Fibroblast of the aortic adventitia (primary cell): Measurements from ENCODE around the gene RNF157. TPM values are rescaled to one million over a fixed set of nuclear protein-coding genes. Genes with fewer than 3 reads are reported as not detected.

Experiments used
- DNase-seq: peaks from one replicate; pipeline ENCODE4 v3.0.0-alpha.2; 2010; ENCODE audit warnings: low read depth
- H3K4me3 ChIP-seq: 2 replicates; pipeline ENCODE4 v1.5.1; 2011; ENCODE audit warnings: low read depth, mild to moderate bottlenecking, control low read depth, low read length, moderate library complexity
- total RNA-seq: library from RNA; depleted of rRNA; stranded (reverse); fragments of >200 nt; gene quantifications from 2 replicates; pipeline ENCODE4 v1.2.3, GENCODE V29; 2012; ENCODE audit warnings: low replicate concordance
- TF ChIP-seq, protein P1 (sequence below): IDR thresholded peaks from 2 replicates; pipeline ENCODE4 v1.5.1; 2011; ENCODE audit warnings: mild to moderate bottlenecking, low read length, control low read depth, inconsistent platforms; ENCODE audit not compliant: insufficient read depth

The RNF157 gene
- total RNA-seq, 1 donor: 0.18 TPM

DNA sequence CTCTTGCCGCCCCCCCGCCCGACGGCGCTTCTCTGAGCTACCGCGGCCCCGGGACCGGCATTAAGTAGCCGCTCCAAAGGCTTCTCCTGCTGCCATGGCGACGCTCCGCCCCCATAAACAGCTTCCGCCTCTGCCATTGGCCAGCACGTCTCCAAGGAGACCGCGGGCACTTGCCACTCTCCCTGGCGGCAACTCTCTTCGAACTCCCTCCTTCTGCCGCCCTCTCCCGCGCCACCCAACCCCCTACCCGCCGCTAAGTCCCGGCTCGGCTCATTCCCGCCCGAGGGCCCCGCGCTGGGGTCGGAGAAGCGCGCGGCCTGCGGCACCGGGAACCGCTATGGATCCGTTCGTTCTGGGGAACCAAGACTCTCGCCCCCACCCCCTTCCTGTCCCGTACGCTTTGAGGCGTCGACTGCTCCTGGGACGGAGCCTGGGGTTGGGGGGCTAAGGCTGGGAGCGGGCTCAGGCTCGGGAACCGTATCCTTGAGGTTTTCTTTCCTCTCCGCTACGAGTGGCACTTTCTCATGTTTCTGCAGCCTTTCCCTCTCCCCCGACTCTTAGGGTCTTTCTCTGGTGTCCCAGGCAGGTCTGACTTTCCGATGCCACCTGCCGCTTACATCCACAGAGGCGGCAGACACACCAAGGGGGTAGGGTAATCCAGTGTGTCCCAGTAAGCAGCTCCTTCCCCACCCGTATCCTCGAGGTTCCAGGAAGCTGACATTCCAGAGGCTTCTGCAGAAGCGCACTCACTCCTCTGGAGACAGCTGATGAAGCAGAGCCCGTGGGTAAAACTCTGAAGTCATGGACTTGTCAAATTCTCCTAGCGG is 98.9 kb downstream of the RNF157 start, which contains the start of gene FOXJ1:
Gene FOXJ1 (minus strand): TSS at position 34 of the 827 bp plus-strand sequence. CDS start 850 bp downstream, outside the sequence.
- H3K4me3 ChIP-seq: peak within 1 kb of the TSS; percentile 52
- TF ChIP-seq, protein P1, sequence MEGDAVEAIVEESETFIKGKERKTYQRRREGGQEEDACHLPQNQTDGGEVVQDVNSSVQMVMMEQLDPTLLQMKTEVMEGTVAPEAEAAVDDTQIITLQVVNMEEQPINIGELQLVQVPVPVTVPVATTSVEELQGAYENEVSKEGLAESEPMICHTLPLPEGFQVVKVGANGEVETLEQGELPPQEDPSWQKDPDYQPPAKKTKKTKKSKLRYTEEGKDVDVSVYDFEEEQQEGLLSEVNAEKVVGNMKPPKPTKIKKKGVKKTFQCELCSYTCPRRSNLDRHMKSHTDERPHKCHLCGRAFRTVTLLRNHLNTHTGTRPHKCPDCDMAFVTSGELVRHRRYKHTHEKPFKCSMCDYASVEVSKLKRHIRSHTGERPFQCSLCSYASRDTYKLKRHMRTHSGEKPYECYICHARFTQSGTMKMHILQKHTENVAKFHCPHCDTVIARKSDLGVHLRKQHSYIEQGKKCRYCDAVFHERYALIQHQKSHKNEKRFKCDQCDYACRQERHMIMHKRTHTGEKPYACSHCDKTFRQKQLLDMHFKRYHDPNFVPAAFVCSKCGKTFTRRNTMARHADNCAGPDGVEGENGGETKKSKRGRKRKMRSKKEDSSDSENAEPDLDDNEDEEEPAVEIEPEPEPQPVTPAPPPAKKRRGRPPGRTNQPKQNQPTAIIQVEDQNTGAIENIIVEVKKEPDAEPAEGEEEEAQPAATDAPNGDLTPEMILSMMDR: no peak
- peak; percentile 64 for DNase-seq

DNA sequence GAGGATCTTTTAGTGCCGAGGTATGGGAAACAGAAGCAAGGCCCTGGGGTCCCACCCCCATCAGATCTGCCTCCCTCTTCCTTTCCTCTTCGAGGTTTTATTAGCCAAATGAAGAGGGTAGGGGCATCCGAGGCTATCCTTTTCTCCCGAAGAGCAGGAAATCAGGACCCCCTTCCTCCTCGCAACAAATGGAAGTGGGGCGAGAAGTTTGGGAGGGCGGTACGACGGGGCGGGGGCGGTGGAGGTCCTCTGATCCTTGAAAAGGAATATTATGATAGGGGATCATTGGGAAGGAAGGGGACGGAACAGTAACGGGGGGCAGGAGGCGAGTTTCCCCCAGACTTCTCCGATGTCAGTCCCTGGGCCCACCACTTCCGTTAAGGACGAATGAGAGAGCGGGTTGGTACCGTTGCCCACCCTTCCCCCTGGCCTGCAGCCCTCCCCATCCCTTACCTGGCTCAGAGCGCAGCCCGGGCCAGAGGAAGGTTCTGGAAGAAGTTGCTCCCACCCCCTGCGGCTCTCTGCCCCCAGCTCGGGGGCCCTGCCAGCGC is 99.6 kb downstream of the RNF157 start:
- TF ChIP-seq, protein P1: no peak
- no peak for DNase-seq
- H3K4me3 ChIP-seq: peak overlapping the region; percentile 28

DNA sequence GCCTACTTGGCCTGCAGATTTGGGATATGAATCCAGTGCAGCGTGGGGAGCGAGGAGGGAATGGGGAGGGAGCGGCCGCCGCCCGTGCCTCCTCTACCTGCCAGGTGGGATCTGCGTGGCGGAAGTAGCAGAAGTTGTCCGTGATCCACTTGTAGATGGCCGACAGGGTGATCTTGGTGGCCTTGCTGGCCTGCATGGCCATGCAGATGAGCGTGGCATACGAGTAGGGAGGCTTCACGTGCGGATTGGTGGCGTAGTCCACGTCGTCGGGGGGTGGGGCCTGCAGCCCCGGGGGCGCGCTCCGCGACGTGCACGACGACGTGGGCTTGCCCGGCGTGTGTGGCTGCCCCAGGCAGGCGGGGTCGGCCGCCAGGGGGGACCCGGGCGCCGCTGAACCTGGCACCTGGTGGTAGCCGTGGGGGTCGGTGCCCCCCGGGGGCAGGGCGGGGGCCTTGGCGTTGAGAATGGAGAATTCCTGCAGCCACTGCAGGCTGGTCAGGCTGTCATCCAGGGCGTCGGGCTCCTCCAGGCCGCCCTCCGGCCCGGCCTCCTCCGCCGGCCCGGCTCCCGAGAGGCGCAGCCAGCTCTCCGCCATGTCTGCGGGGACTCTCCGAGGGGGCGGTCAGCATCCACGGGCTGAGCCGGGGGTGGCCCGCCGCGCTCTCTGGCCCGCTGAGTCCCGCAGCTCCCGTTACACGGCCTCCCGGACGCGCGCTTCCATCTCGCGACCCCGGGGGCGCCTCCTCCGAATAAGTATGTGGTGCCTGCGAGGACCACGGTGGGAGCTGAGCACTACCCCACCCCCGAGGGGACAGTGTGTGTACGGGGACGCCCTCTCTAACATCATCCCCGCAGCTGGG is 100.3 kb downstream of the RNF157 start:
- TF ChIP-seq, protein P1: no peak
- DNase-seq: no peak
- H3K4me3 ChIP-seq: no peak overlapping the region

DNA sequence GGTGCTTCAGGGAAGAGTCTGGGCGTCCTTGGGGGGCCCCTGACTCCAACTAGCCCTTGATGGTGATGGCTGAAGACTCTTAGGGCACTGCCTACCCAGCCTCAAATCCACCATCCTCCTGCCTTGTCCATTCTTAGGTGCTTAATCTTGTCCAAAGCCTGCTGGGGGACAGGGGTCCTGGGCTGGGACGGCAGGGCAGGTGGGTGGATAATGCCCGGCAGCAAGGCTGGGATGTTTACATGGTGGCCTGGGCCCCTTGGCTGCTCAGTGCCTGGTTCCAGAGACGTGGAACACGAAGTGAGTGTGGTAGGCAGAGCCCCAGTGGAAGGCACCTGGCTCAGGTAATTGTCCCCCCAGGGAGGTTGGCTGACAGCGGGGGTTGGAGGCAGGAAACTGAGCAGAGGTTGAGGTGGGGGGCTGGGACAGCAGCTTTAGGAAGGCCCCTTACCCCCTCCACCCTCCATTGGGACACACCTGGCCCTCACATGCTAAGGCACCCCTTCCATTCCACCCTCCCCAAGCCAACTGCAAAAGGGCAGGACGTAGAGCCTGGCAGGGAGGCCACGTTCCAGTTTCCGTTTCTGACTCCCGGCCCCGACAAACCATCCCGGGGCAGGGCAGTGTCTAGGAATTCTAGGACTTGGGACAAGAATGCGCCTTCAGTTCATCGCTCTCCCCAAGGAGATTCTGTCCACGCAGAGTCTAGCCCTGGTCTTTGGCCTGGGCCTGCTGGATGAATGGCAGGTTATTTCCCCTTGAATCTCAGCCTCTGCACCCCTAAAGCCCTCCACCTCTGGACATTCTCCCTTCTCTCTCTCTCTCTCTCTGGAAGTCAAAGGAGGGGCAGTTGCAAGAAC is 101.2 kb downstream of the RNF157 start:
- H3K4me3 ChIP-seq: no peak overlapping the region
- DNase-seq: no peak
- TF ChIP-seq, protein P1: no peak

DNA sequence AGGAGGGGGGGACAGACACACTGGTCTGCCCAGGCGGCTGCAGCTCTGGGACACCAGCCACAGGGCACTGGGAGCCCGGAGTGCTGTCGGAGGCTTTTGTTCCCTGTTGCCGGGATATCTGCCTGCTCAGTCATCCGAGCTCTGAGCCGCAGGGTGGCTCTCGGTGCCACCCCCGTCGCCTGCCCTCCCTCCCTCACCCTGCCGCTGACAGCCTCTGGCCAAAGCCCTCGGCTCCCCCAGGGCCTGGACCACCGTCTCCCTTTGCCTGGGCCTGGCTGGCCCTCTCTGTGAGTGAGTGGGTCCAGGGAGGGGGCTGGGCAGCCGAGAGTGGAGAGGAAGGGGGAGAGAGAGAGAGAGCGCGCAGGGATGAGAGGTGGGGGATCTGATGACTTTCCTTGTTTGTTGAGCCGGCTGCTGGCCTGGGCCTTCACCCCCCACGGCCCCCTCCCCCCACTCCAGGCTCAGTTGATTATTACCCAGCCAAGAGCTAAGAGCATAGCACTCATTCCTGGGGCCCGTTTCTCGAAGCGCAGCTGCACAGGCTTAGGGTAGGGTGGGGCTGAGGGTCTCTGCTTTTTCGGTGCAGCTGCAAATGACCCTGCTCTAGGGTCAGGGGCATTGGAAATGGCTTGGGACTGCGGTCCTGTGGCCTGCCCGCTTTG is 101.9 kb downstream of the RNF157 start:
- no peak for DNase-seq
- TF ChIP-seq, protein P1: no peak
- H3K4me3 ChIP-seq: no peak overlapping the region
